Hematopoietic multipotent progenitor cell treated with erythropoietin and hydrocortisone succinate and interleukin-3 and kit ligand, for 15 days (in vitro differentiated cells): ENCODE measurements around the gene THAP12.

ENCODE experiments used
- DNase-seq: peaks from one replicate; pipeline ENCODE4 v3.0.0-alpha.2; 2015; ENCODE audit warnings: low spot score

Gene THAP12

DNA sequence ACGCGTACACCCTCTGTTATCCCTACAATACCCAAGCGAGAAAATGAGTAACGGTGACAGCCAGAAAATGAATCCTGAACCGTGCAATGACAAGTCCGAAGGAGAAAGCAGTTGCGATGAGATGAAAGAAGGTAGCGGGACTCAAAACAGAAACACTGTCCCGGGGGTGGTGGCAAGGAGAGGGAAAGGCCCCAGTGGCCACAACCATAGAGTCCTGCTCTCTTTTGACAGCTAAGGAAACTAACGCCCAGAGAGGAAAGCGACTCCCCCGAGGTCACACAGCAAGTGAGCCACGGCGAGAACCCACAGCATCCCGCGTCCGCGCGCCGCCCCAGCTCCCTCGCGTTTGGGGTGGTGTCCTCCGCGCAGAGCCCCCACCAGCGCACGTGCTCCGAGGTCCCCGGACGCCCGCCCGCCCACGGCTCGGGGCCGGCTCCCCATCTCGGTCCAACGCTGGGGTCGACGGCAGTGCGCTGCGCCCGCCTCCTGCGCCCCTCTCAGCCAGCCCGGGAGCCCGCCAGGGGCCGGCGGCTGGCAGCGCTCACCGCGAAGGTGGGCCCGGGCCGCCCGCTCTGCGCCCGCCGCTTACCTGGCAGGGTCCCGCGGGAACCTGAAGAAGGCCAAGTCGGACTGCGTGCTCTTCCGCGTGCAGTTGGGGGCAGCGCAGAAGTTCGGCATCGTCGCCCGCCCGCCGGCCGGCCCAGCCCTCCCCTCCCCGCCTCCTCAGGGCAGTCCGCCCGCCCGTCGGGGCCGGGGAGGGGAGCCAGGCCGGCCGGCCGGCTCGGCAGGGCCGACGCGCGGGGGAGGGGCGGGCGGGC is 564 bp downstream of the THAP12 start:
- peak; percentile 22 for DNase-seq

DNA sequence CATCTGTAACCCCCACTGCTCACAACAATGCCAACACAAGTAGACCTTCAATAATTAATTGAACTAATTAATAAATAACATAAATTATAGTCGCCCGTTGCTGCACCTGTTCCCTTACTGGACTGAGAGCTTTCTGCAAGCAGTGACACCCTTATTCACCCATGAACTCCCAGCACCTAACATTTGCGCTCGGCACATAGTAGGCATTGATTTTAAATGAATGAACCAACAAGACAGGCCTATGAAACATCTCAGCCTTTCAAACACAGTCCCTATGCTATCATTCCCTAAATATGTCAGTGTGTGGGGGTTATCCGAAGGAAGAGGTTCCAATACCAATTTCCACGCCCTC is 1.1 kb downstream of the THAP12 start:
- no peak for DNase-seq

DNA sequence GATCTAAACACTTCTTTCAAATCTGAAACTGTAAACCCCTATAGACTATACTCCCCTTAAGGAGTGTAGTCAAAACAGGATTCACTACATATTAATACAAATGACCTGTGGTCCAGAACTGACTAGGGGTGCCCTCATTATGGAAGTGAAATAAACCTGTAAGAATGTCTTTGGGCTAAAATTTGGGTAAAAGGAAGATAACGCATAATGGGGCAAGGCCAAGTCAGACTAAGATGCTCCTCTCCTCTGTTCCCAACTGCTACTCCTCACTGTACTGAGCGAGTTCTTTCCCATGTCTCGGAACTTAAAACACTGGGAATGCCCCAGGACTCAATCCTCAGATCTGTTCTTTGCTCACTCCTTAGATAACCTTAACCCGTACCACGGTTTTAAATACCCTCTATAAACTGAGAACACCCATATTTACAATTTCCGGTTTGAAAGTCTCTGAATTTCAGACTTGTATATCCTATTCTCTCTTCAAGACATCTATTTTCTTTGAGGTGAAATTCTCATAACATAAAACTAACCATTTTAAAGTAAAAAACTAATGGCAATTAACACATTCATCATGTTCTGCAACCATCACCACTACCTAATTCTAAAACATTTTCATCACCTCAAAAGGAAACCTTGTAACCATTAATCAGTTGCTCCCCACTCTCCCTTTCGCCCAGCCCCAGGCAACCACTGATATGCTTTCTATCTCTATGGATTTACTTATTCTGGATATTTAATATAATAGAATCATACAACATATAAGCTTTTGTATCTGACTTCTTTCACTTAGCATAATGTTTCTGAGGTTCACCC is 4.0 kb downstream of the THAP12 start:
- no peak for DNase-seq

DNA sequence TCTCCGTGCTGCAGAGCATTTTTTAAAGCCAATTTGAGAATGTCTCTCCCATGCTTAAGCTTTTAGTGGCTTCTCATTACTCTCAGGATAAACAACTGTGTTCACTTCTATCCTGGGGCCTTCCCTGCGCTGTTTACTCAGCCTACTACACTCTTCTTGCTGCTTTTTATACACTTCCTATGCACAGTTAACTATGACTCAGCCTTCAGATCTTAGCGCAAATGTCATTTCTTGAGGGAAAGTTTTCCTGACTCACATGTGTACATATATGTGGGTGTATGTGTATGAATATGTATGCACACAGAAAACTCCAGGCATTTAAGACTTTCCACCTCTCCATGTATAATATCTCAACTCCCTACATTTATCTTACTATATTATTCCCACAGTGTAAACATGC is 9.8 kb downstream of the THAP12 start:
- no peak for DNase-seq

DNA sequence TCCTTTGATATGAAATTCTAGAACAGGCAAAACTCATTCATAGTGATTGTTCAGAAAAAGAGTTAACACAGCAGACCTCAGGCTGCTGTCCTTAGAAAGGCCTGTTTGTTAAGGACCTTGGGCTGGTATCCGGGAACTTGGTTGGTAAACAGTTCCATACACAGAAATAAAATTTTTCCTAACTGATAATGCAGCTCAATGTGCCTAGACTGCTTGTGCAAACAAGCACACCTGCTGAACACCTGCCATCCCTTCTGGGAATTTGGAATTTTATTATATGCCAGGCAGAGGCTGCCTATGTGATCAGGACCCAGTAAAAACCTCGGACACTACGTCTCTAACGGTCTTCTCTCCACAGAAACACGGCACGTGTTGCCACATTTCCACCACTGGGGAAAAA is 11.5 kb downstream of the THAP12 start:
- DNase-seq = no peak

DNA sequence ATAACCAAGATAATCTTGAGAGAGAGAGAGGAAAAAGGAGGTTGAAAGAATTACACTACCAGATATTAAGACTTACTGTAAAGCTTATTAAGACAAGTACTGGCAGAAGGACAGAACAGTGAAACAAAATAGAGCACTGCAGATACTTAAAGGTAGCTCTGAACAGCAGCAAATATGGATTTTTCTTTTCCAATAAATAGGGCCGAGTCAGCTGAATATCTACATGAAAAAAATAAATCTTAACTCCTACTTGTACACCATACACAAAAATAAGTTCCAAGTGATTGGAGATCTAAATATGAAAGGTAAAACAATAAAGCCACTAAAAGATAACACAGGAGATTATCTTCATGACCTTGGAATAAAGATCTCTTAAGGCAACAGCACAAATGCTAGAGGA is 12.4 kb downstream of the THAP12 start:
- no peak for DNase-seq

GRCh38 chr11:76365038-76365679 is 15.8 kb downstream of the THAP12 start:
- no peak for DNase-seq

DNA sequence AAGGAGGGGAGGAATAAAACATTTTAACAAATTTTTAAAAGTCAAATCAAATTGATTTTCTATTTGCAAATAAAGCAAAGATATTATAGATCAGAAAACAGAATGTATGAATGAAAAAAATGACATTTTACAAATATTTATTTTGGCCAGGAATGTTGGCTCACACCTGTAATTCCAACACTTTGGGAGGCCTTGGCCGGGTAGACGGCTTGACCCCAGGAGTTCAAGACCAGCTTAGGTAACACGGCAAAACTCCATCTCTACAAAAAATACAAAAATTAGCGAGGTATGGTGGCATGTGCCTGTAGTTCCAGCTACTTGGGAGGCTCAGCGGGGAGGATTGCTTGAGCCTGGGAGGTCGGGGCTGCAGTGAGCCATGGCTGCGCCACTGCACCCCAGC is 18.2 kb downstream of the THAP12 start:
- no peak for DNase-seq

DNA sequence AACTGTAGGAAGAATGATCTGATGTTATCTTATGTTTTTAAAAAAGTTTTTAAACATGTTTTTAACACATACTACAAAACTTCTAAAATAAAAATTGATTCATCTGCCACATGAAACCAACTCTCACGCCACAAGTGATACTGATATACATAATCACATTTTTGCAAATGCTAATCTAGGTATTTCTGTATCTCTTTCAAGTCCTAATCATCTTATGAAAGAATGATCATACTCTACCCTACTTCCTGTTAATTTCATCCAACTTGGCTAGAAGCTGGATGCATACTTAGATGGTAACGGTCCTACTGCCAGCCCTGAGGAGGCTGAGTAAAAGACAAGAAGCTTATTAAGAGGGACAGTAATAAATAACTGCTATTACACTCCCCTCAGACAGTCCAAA is 19.2 kb downstream of the THAP12 start:
- DNase-seq = no peak

DNA sequence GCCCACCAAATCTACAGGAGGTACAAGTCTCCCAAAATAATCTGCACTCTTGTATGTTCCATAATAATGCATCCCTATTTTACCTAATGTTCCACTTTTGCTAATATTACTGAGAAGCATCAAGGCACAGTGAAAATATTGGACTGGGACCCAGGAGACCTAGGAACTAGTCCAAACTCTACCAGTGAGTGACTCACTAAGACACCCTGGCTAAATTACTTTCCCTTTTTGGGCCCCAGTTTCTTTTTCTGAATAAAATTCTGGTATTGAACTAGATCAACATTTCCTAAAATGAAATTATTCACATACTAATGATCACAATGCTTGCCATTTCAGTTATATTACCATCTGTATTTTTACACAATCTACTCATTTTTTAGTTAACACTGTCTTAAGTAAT is 19.6 kb downstream of the THAP12 start:
- DNase-seq = no peak

- no peak for DNase-seq
Observed at GRCh38 chr11:76355172-76355571, 25.8 kb downstream of the THAP12 start.

- no peak for DNase-seq
Observed at GRCh38 chr11:76348348-76348747, 32.6 kb downstream of the THAP12 start.

- DNase-seq = no peak
Observed at GRCh38 chr11:76347466-76347865, 33.5 kb downstream of the THAP12 start.

- no peak for DNase-seq
Observed at GRCh38 chr11:76339221-76339620, 41.7 kb downstream of the THAP12 start.

DNA sequence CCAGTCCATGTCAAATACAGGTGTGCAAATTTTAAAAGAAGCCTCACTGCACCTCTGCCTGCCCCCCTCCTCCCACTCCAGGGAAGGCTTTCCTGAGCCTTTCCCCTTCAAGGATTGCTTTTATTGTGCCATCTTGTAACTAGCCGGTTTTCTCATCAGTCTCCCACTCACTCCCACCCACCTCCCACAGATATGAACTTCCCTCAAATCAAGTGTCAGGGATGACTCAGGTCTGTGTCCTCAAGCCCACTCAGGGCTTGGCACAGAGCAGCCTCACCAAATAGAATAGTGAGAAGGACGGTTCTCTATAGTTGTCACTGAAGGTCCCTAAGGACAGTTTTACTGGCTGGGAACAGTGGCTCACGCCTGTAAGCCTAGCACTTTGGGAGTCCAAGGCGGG is 43.0 kb downstream of the THAP12 start:
- DNase-seq = no peak

GRCh38 chr11:76337469-76337868 is 43.5 kb downstream of the THAP12 start:
- DNase-seq = no peak

DNA sequence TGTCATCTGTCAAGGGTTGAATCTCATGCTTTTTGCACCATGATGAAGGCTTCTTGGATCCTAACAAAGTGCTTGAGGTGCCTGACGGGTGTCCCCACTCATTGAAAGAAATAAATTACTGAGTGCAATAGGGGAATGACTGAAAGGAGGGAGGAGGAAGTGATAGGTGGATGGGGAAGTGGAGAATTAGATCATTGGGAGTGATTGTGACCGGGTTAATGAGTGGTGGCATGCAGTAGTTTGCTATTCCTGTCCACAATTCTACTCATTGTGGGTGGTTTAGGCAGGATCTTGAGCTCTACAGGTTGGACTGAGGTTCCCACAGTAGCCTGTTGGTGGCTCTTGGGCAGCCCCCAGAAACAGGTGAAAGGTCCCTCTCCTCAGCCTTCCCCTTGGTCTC is 44.3 kb downstream of the THAP12 start:
- DNase-seq = no peak

GRCh38 chr11:76335842-76336241 is 45.1 kb downstream of the THAP12 start:
- DNase-seq = no peak

DNA sequence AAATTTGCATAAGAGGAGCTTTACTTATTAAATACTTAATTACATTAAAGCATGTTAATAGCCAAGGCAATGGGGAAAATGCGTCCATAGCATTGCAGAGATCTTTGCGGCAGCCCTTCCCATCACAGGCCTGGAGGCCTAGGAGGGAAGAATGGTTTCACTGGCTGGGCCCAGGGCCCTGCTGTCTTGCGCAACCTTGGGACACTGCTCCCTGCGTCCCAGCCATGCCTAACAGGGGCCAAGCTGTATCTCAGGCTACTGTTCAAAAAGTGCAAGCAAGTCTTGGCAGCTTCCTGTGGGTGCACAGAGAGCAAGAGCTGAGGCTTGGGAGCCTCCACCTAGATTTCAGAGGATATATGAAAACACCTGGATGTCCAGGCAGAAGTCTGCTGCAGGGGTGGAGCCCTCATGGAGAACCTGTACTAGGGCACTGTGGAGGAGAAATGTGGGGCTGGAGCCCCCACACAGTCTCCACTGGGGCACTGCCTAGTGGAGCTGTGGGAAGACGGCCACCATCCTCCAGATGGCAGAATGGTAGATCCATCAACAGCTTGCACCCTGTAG is 46.0 kb downstream of the THAP12 start:
- no peak for DNase-seq

DNA sequence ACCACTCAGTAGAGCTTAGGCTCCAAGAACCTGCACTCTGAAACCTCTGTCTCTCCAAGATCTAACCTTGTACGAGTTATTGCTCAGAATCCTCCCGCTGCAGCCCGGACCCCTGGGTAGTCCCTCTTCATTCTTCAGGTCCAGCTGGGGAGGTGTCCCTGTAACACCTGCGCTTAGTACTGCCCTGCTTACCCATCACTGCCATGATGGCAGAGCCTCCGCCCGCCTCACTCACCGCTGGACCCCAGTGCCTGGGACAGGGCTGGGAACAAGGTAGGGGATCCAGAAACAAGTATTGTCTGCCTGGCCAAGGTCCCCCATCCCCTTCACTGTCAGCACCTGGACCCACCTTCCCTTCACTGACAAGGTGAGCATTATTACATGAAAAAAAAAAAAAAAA is 50.3 kb downstream of the THAP12 start:
- DNase-seq = no peak

- no peak for DNase-seq
Observed at GRCh38 chr11:76329983-76330382, 50.9 kb downstream of the THAP12 start.

DNA sequence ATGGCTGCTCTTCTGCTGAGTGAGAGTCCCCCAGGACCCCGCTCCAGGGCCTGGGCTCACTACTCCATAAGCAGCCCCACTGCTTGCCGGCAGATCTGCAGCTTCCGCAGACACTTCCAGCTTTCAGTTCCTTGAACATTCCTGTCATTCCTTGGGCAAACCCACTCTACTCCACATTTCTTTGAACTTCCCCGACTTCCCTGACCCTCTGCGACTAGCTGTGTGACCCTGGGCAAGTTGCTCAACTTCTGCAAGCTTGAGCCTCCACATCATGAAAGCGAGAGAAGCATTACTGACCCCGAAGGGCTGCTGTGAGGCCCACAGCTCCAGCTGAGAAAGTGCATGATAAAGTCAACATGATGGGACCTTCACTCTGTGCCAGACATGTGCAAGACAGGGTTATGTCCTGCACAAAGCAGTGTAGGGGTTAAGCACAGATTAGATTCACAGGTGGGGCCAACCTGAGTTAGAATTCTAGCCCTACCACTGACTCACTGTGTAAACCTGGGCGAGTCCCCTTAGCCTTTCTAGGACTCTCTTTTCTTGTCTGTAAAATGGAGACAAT is 51.8 kb downstream of the THAP12 start:
- DNase-seq = no peak
